H1 (cell line): ENCODE measurements around the gene FGD4. TPM values are rescaled to one million over a fixed set of nuclear protein-coding genes. Genes with fewer than 3 reads are reported as not detected.

ENCODE experiments used
- CTCF ChIA-PET: fragments of 300-600 bp; sonication (Branson Sonifier 250); formaldehyde crosslinking; loops from one replicate; lab custom pipeline; 2021; ENCODE audit not compliant: partially characterized antibody; lab: Charles Lee
- POLR2A ChIA-PET: fragments of 300-600 bp; sonication (Branson Sonifier 250); formaldehyde crosslinking; loops from one replicate; lab custom pipeline; 2021; ENCODE audit warnings: inconsistent platforms; ENCODE audit not compliant: partially characterized antibody; lab: Charles Lee
- DNase-seq, 2 experiments: peaks; one replicate each; pipeline versions ENCODE4 v3.0.0 to v3.0.0-alpha.2; 2010 to 2022; ENCODE audit warnings: low spot score in 2 of 2, low read depth in 1 of 2, mixed read lengths in 1 of 2
- FAIRE-seq: peaks from 2 replicates; lab custom pipeline; 2011; peaks lifted over from hg19 to GRCh38; lab: Jason Lieb, UNC
- H2AFZ ChIP-seq: 2 replicates; pipeline ENCODE4 v1.8.1; 2012; ENCODE audit warnings: low read length, inconsistent platforms
- H2AK5ac ChIP-seq: 2 replicates; pipeline ENCODE4 v1.6.1; 2013; ENCODE audit warnings: low read depth, low read length
- H2BK120ac ChIP-seq: replicated peaks from 2 replicates; pipeline ENCODE3; 2013; ENCODE audit warnings: low read depth, low read length, inconsistent platforms
- H2BK12ac ChIP-seq: 2 replicates; pipeline ENCODE4 v1.6.1; 2013; ENCODE audit warnings: low read depth, low read length
- H2BK15ac ChIP-seq: 2 replicates; pipeline ENCODE4 v1.6.1; 2013; ENCODE audit warnings: low read length
- H2BK20ac ChIP-seq: 2 replicates; pipeline ENCODE4 v1.6.1; 2013; ENCODE audit warnings: low read length
- H2BK5ac ChIP-seq: 2 replicates; pipeline ENCODE4 v1.6.1; 2013; ENCODE audit warnings: low read depth, low read length
- H3K14ac ChIP-seq: 2 replicates; pipeline ENCODE4 v1.6.1; 2013; ENCODE audit warnings: inconsistent platforms; ENCODE audit not compliant: insufficient read length
- H3K18ac ChIP-seq: 2 replicates; pipeline ENCODE4 v1.6.1; 2013; ENCODE audit warnings: low read length; ENCODE audit errors: extremely low read depth
- H3K23ac ChIP-seq: 2 replicates; pipeline ENCODE4 v1.6.1; 2013; ENCODE audit warnings: inconsistent platforms; ENCODE audit not compliant: insufficient read length
- H3K23me2 ChIP-seq: 2 replicates; pipeline ENCODE4 v1.6.1; 2013; ENCODE audit warnings: low read depth, low read length
- H3K27ac ChIP-seq: 2 replicates; pipeline ENCODE4 v1.6.1; 2011; ENCODE audit warnings: low read depth, low read length, inconsistent platforms
- H3K27me3 ChIP-seq, 4 experiments: replicated peaks in 1 of 4; 1 replicate in 1 of 4; 2 replicates in 3 of 4; pipeline versions ENCODE4 v1.6.1 to v1.8.1; 2011 to 2013; ENCODE audit warnings: low read length in 3 of 4, mild to moderate bottlenecking in 3 of 4, inconsistent platforms in 2 of 4, mixed read lengths in 2 of 4, moderate library complexity in 1 of 4; ENCODE audit not compliant: control insufficient read depth in 3 of 4, insufficient read depth in 3 of 4; ENCODE audit errors: extremely low read depth in 1 of 4
- H3K36me3 ChIP-seq, 4 experiments: 2 replicates each; pipeline versions ENCODE4 v1.6.1 to v1.8.1; 2011 to 2013; ENCODE audit warnings: mild to moderate bottlenecking in 4 of 4, low read length in 3 of 4, moderate library complexity in 2 of 4, control low read depth in 1 of 4, inconsistent platforms in 1 of 4; ENCODE audit not compliant: insufficient read depth in 4 of 4, control insufficient read depth in 2 of 4
- H3K4ac ChIP-seq: replicated peaks from 2 replicates; pipeline ENCODE3; 2013; ENCODE audit warnings: low read length, low read depth, mixed read lengths, inconsistent platforms; ENCODE audit not compliant: insufficient read length
- H3K4me1 ChIP-seq, 4 experiments: replicated peaks in 1 of 4; 1 replicate in 1 of 4; 2 replicates in 3 of 4; pipeline versions ENCODE4 v1.6.1 to v1.8.1; 2011 to 2013; ENCODE audit warnings: low read length in 3 of 4, inconsistent platforms in 2 of 4, mixed read lengths in 1 of 4; ENCODE audit not compliant: insufficient read depth in 4 of 4, control insufficient read depth in 3 of 4
- H3K4me2 ChIP-seq, 2 experiments: 2 replicates each; pipeline versions ENCODE4 v1.6.1 to v1.8.1; 2011 to 2013; ENCODE audit warnings: low read depth in 2 of 2, low read length in 2 of 2, control low read depth in 1 of 2, inconsistent platforms in 1 of 2, mild to moderate bottlenecking in 1 of 2; ENCODE audit not compliant: insufficient read depth in 1 of 2
- H3K4me3 ChIP-seq, 4 experiments: fragments of 200-600, 300-600 bp in 1 of 4; sonication (generic), shearing (Covaris generic), sonication (Bioruptor Twin) in 1 of 4; 2 replicates each; pipeline versions ENCODE4 v1.5.1 to v1.8.1; 2011 to 2016; ENCODE audit warnings: low read length in 4 of 4, low read depth in 3 of 4, control low read depth in 2 of 4, inconsistent platforms in 2 of 4, mild to moderate bottlenecking in 2 of 4, mixed read lengths in 1 of 4, moderate library complexity in 1 of 4; ENCODE audit not compliant: insufficient read depth in 2 of 4; ENCODE audit errors: extremely low read depth in 1 of 4
- H3K56ac ChIP-seq: replicated peaks from 2 replicates; pipeline ENCODE3; 2013; ENCODE audit warnings: low read depth, mild to moderate bottlenecking, mixed read lengths, low read length, inconsistent platforms; ENCODE audit not compliant: insufficient read length
- H3K79me1 ChIP-seq: 2 replicates; pipeline ENCODE4 v1.6.1; 2013; ENCODE audit warnings: low read depth, low read length, control low read depth
- H3K79me2 ChIP-seq, 2 experiments: 2 replicates each; pipeline versions ENCODE4 v1.6.1 to v1.8.1; 2012 to 2013; ENCODE audit warnings: low read length in 2 of 2, mild to moderate bottlenecking in 2 of 2, inconsistent platforms in 1 of 2; ENCODE audit not compliant: insufficient read depth in 2 of 2, control insufficient read depth in 1 of 2
- H3K9ac ChIP-seq, 4 experiments: replicated peaks in 1 of 4; 1 replicate in 1 of 4; 2 replicates in 3 of 4; pipeline versions ENCODE4 v1.6.1 to v1.8.1; 2011 to 2013; ENCODE audit warnings: low read depth in 3 of 4, low read length in 3 of 4, control low read depth in 2 of 4, mild to moderate bottlenecking in 2 of 4, moderate library complexity in 2 of 4, inconsistent platforms in 1 of 4; ENCODE audit errors: extremely low read depth in 1 of 4
- H3K9me3 ChIP-seq, 2 experiments: 2 replicates each; pipeline versions ENCODE4 v1.6.1 to v1.8.1; 2012 to 2013; ENCODE audit warnings: mild to moderate bottlenecking in 2 of 2, moderate library complexity in 2 of 2, control low read depth in 1 of 2, inconsistent platforms in 1 of 2, low read depth in 1 of 2, low read length in 1 of 2, mixed read lengths in 1 of 2; ENCODE audit not compliant: insufficient read depth in 2 of 2
- H4K20me1 ChIP-seq, 2 experiments: replicated peaks in 1 of 2; 2 replicates each; pipeline versions ENCODE3 to v1.8.1; 2011 to 2013; ENCODE audit warnings: inconsistent platforms in 2 of 2, low read length in 2 of 2, mild to moderate bottlenecking in 1 of 2; ENCODE audit not compliant: insufficient read depth in 2 of 2, control insufficient read depth in 1 of 2
- H4K5ac ChIP-seq: 2 replicates; pipeline ENCODE4 v1.6.1; 2013; ENCODE audit warnings: low read length, low read depth, mixed read lengths, inconsistent platforms; ENCODE audit not compliant: insufficient read length
- H4K8ac ChIP-seq: 2 replicates; pipeline ENCODE4 v1.8.0; 2013; ENCODE audit warnings: mild to moderate bottlenecking, moderate library complexity, low read length, inconsistent platforms; ENCODE audit not compliant: insufficient read depth; ENCODE audit errors: extremely low read depth
- H4K91ac ChIP-seq: replicated peaks from 2 replicates; pipeline ENCODE3; 2013; ENCODE audit warnings: low read length, mixed read lengths, inconsistent platforms; ENCODE audit not compliant: insufficient read length
- BCL11A ChIP-seq, 2 experiments: IDR thresholded peaks; one replicate each; pipeline ENCODE4 v1.6.1; 2011; ENCODE audit warnings: low read depth in 2 of 2, low read length in 2 of 2, mild to moderate bottlenecking in 2 of 2
- CBX5 ChIP-seq: fragments of 300-800, 300-1000 bp; sonication (generic); IDR thresholded peaks from 2 replicates; pipeline ENCODE4 v1.7.1; 2016; ENCODE audit warnings: antibody characterized with exemption, low read length, low read depth
- EZH2 ChIP-seq: fragments of 200-600 bp; sonication (generic); IDR thresholded peaks from 2 replicates; pipeline ENCODE4 v1.7.1; 2012; ENCODE audit warnings: low read depth, mild to moderate bottlenecking, moderate library complexity, low read length, inconsistent platforms; ENCODE audit not compliant: severe bottlenecking
- NANOG ChIP-seq: IDR thresholded peaks from 2 replicates; pipeline ENCODE4 v1.6.1; 2011; ENCODE audit warnings: low read length, low read depth, mild to moderate bottlenecking, inconsistent platforms; ENCODE audit not compliant: insufficient read depth, poor library complexity, severe bottlenecking
- PHF8 ChIP-seq: fragments of 200-600 bp; sonication (generic); conservative IDR thresholded peaks from 2 replicates; pipeline ENCODE4 v1.7.1; 2012; ENCODE audit warnings: low read depth, mild to moderate bottlenecking, inconsistent platforms, low read length, moderate library complexity
- RBBP5 ChIP-seq: IDR thresholded peaks from 2 replicates; pipeline ENCODE4 v1.7.1; 2012; ENCODE audit warnings: low read depth, mild to moderate bottlenecking, inconsistent platforms, low read length, moderate library complexity, borderline replicate concordance
- SIN3A ChIP-seq, 2 experiments: IDR thresholded peaks in 1 of 2; conservative IDR thresholded peaks in 1 of 2; 2 replicates each; pipeline ENCODE4 v1.6.1; 2011 to 2012; ENCODE audit warnings: low read length in 2 of 2, improper control_type of control experiment in 1 of 2, low read depth in 1 of 2, mild to moderate bottlenecking in 1 of 2
- SUZ12 ChIP-seq: fragments of 200-600 bp; sonication (generic); IDR thresholded peaks from 2 replicates; pipeline ENCODE4 v1.6.1; 2012; ENCODE audit warnings: mild to moderate bottlenecking, inconsistent platforms, low read length, moderate library complexity, mixed read lengths
- WGBS, 2 experiments: shearing (Covaris generic) in 1 of 2; methylation state at CpG; one replicate each; pipeline versions ENCODE4 v1.1.6 to v1.1.7; 2013 to 2015; ENCODE audit warnings: low lambda C conversion rate in 2 of 2, mixed read lengths in 2 of 2, inconsistent platforms in 1 of 2, low coverage in 1 of 2, missing lambda C conversion rate in 1 of 2; ENCODE audit not compliant: insufficient replicate concordance in 2 of 2, insufficient coverage in 1 of 2, insufficient read length in 1 of 2; ENCODE audit errors: extremely low coverage in 1 of 2, missing lambda C conversion rate in 1 of 2; 5-methylcytosine and 5-hydroxymethylcytosine counted together
- polyA plus RNA-seq, 7 experiments: library from polyadenylated mRNA; depleted of rRNA in 3 of 7; stranded (reverse) in 5 of 7; unstranded in 2 of 7; fragments of >200 nt in 5 of 7; fragments of 200-250 nt in 2 of 7; gene quantifications; 1 replicate in 5 of 7; 2 replicates in 1 of 7; 4 replicates in 1 of 7; pipeline versions ENCODE4 v1.2.1 to v1.2.3, GENCODE V29; 2011 to 2013; ENCODE audit warnings: missing spikeins in 2 of 7, mixed read lengths in 2 of 7
- total RNA-seq: library from RNA; stranded (reverse); fragmentation: NEBNext Ultra II Directional; extraction: Animal tissue kit (Norgen Biotek cat#: 25700); gene quantifications from 2 replicates; pipeline ENCODE4 v1.2.1, GENCODE V29; 2021
- TF ChIP-seq, protein P1 (sequence below): IDR thresholded peaks from 2 replicates; pipeline ENCODE4 v1.6.1; 2012; ENCODE audit warnings: low read length, inconsistent platforms

FGD4 gene
- total and polyA plus RNA-seq, 2 of the 8 experiments (the other 6 are each of a cell fraction or from before 2014, with no cell fraction given): 8.5 to 48.2 TPM

DNA sequence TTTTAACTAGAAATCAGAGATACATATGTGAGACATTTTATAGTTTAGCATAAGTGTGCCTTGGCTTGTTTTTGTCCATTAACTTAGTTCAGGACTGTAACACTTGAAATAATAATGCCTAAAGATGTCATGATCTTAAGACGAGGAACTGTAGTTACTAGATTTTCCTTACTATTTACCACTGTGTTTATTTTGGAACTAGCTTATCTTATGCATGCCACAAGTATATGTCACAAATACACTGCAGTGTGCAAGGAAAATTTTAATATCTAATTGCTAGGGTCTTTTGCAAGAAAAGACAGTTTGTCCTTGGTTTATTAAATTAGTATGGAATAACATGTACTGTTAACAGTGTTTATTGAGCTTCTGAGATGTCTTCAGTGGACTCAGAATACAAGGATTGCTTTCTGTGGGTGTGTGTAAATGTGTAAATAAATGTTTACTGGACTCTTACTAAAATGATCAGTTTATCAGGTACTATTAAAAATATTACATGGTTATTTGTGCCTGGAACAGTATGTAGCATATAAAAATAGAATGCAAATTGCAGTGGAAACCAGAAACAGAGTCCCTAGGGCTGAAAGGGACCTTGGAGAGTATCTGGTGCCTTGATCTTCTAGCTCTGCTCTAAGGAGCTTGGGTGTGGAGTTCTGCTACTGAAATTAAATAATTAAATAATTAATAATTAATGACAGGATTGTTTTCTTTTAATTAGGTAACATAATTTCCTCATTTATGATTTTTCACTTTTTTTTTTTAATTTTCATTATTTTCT is 58.1 kb downstream of the FGD4 start:
- Histone ChIP-seq H2BK15ac (no peak overlapping the region), H2AK5ac (no peak overlapping the region), H3K79me1 (no peaks in the 10 kb centered on the region), H3K4ac (no peak overlapping the region), H3K4me1 (peaks cover 2 to 14% (median 8%) of the 10 kb centered on the region in 4 experiments), H4K8ac (no peak overlapping the region), H2AFZ (no peak overlapping the region), H2BK12ac (no peak overlapping the region), H3K4me3 (no peak overlapping the region), H3K27ac (no peak overlapping the region), H3K9ac (no peak overlapping the region), H3K4me2 (0 out of 4 replicates have a peak overlapping the region, but pooled peaks of 1 of the 2 experiments have one; percentile 38), H3K18ac (no peak overlapping the region), H3K9me3 (no peaks in the 10 kb centered on the region), H3K14ac (no peak overlapping the region), H3K27me3 (no peaks in the 10 kb centered on the region), H2BK120ac (no peak overlapping the region), H4K91ac (no peak overlapping the region), H2BK20ac (no peak overlapping the region), H3K23ac (no peak overlapping the region), H3K36me3 (no peaks in the 10 kb centered on the region; a peak in 2 of 8 replicates), H2BK5ac (no peak overlapping the region), H3K23me2 (no peaks in the 10 kb centered on the region; the same call in 1 of the 2 replicates), H3K79me2 (peaks cover 10 to 76% of the 10 kb centered on the region in 2 experiments; a peak in 3 of 4 replicates), H4K20me1 (no peaks in the 10 kb centered on the region), H3K56ac (no peak overlapping the region), H4K5ac (peak overlapping the region; percentile 84)
- 51% methylated on average over 1 of the region's 1 CpG; no CpG with 5 or more reads in 1 of the 2 experiments for WGBS, 2 experiments
- ChIA-PET CTCF (interaction anchor here (0.9 to 3.3 kb wide), 16 partner anchors 8 to 214 kb away, joined by 3 to 15 read pairs (median 5); no protein-coding TSS in a partner anchor), POLR2A (interaction anchor here (1.1 to 2.2 kb wide), 4 partner anchors 10 to 41 kb away, joined by 3 to 7 read pairs (median 3); no protein-coding TSS in a partner anchor)
- DNase-seq: no peak
- no peak for FAIRE-seq
- no peak for TF ChIP-seq BCL11A (IDR thresholded peaks at IDR 0.05; ENCODE audit: low read depth in 2 of 2, low read length in 2 of 2)
- no peak for TF ChIP-seq SUZ12
- TF ChIP-seq SIN3A (conservative IDR thresholded peaks at IDR 0.05 in 1 of 2, IDR thresholded peaks at IDR 0.05 in 1 of 2; ENCODE audit: low read depth in 1 of 2, low read length in 2 of 2): no peak
- no peak for TF ChIP-seq NANOG
- TF ChIP-seq, protein P1, sequence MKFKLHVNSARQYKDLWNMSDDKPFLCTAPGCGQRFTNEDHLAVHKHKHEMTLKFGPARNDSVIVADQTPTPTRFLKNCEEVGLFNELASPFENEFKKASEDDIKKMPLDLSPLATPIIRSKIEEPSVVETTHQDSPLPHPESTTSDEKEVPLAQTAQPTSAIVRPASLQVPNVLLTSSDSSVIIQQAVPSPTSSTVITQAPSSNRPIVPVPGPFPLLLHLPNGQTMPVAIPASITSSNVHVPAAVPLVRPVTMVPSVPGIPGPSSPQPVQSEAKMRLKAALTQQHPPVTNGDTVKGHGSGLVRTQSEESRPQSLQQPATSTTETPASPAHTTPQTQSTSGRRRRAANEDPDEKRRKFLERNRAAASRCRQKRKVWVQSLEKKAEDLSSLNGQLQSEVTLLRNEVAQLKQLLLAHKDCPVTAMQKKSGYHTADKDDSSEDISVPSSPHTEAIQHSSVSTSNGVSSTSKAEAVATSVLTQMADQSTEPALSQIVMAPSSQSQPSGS: no peak
- no peak for TF ChIP-seq CBX5
- TF ChIP-seq RBBP5: no peak
- TF ChIP-seq PHF8: no peak
- no peak for TF ChIP-seq EZH2
